PC-3 (cell line): ENCODE data around the gene STAT2. TPM values are rescaled to one million over a fixed set of nuclear protein-coding genes. Genes with fewer than 3 reads are reported as not detected.

Experiments used
- ATAC-seq: fragments of 200-7000 bp; cut with Tn5 transposase; 2 replicates; pipeline ENCODE4 v1.9.1; 2020; ENCODE audit warnings: mild to moderate bottlenecking, moderate library complexity
- BruUV-seq: library from RNA; stranded (reverse); fragments of 400-500 nt; replicated peaks from 2 replicates; lab custom pipeline; 2021; lab: Mats Ljungman, UMichigan
- CTCF ChIA-PET: fragments of 300-600 bp; sonication (Branson Sonifier 250); formaldehyde crosslinking; loops from one replicate; lab custom pipeline; 2022; ENCODE audit warnings: antibody characterized with exemption; lab: Charles Lee
- POLR2A ChIA-PET: fragments of 300-600 bp; sonication (Branson Sonifier 250); formaldehyde crosslinking; loops from one replicate; lab custom pipeline; 2022; ENCODE audit warnings: antibody characterized with exemption; ENCODE audit not compliant: unreplicated experiment; lab: Charles Lee
- DNase-seq: peaks from one replicate; pipeline ENCODE4 v3.0.0-alpha.2; 2015
- H2AFZ ChIP-seq: fragments of 300-600 bp; sonication (generic); 2 replicates; pipeline ENCODE4 v1.6.0; 2016; ENCODE audit warnings: antibody characterized with exemption, low read length
- H3F3A ChIP-seq: fragments of 300-600 bp; sonication (generic); one replicate; pipeline ENCODE4 v1.6.0; 2017; ENCODE audit warnings: antibody characterized with exemption, low read length, control low read depth, mild to moderate bottlenecking; ENCODE audit not compliant: unreplicated experiment
- H3K27ac ChIP-seq: fragments of 300-600 bp; sonication (generic); 2 replicates; pipeline ENCODE4 v1.5.1; 2016; ENCODE audit warnings: mild to moderate bottlenecking, low read length
- H3K27me3 ChIP-seq: fragments of 300-600 bp; sonication (generic); 2 replicates; pipeline ENCODE4 v1.6.1; 2016; ENCODE audit warnings: low read length, mixed read lengths
- H3K36me3 ChIP-seq: fragments of 300-600 bp; sonication (generic); 2 replicates; pipeline ENCODE4 v1.6.1; 2016; ENCODE audit warnings: low read depth, mixed run types, low read length, mixed read lengths
- H3K4me1 ChIP-seq: fragments of 300-600 bp; sonication (generic); 2 replicates; pipeline ENCODE4 v1.5.1; 2016; ENCODE audit warnings: low read length; ENCODE audit not compliant: insufficient read depth
- H3K4me2 ChIP-seq: fragments of 300-600 bp; sonication (generic); 2 replicates; pipeline ENCODE4 v1.6.0; 2016; ENCODE audit warnings: low read length
- H3K4me3 ChIP-seq: fragments of 300-600 bp; sonication (generic); 2 replicates; pipeline ENCODE4 v1.5.1; 2016; ENCODE audit warnings: mild to moderate bottlenecking, low read length, mixed read lengths
- H3K79me2 ChIP-seq: fragments of 300-600 bp; sonication (generic); 2 replicates; pipeline ENCODE4 v1.6.1; 2017; ENCODE audit warnings: low read length, mixed read lengths
- H3K9ac ChIP-seq: fragments of 300-600 bp; sonication (generic); 2 replicates; pipeline ENCODE4 v1.6.0; 2016; ENCODE audit warnings: mild to moderate bottlenecking, low read length
- H3K9me2 ChIP-seq: fragments of 300-600 bp; sonication (generic); replicated peaks from 2 replicates; pipeline ENCODE4 v1.6.1; 2016; ENCODE audit warnings: mixed run types, low read length, mixed read lengths
- H3K9me3 ChIP-seq: fragments of 300-600 bp; sonication (generic); 2 replicates; pipeline ENCODE4 v1.6.1; 2016; ENCODE audit warnings: low read length, mixed read lengths
- H4K20me1 ChIP-seq: fragments of 300-600 bp; sonication (generic); 2 replicates; pipeline ENCODE4 v1.6.1; 2016; ENCODE audit warnings: low read length, mixed read lengths
- CTCF ChIP-seq: fragments of 300-600 bp; sonication (generic); conservative IDR thresholded peaks from 2 replicates; pipeline ENCODE4 v1.5.1; 2017; ENCODE audit warnings: antibody characterized with exemption, low read depth, mild to moderate bottlenecking, low read length
- EZH2 ChIP-seq: fragments of 300-600 bp; sonication (generic); IDR thresholded peaks from one replicate; pipeline ENCODE4 v1.6.1; 2017; ENCODE audit warnings: antibody characterized with exemption, mild to moderate bottlenecking, low read length; ENCODE audit not compliant: unreplicated experiment
- EZH2phosphoT487 ChIP-seq: fragments of 300-600 bp; sonication (generic); IDR thresholded peaks from 2 replicates; pipeline ENCODE4 v1.6.1; 2018; ENCODE audit warnings: mild to moderate bottlenecking, antibody characterized with exemption, low read length, borderline replicate concordance
- intact Hi-C: fragments of 100-400 bp; cut with micrococcal nuclease; formaldehyde crosslinking; loops from 2 replicates; pipeline ENCODE4 v1.9.0; 2023
- total RNA-seq: library from RNA; depleted of rRNA; stranded (reverse); fragments of >200 nt; gene quantifications from 2 replicates; pipeline ENCODE4 v1.2.3, GENCODE V29; 2014

STAT2 gene
- total RNA-seq, 1 experiment from 2014 or later = 68.8 TPM

- intact Hi-C loops = no loop called here
Measured at GRCh38 chr12:56298828-56299227, 61.1 kb downstream of the STAT2 start.

GRCh38 chr12:56297400-56297799 lies 62.5 kb downstream of the STAT2 start:
- no peak overlapping the region for H3K27ac ChIP-seq
- H2AFZ ChIP-seq = no peak overlapping the region
- H4K20me1 ChIP-seq = peaks cover 28% of the 10 kb centered on the region; the same call in 1 of the 2 replicates
- peak overlapping the region; percentile 87 for H3K4me2 ChIP-seq
- intact Hi-C loops = no loop called here
- no peaks in the 10 kb centered on the region for H3F3A ChIP-seq
- no peak overlapping the region for H3K9ac ChIP-seq
- POLR2A ChIA-PET = no interaction called here
- peak overlapping the region; percentile 9; the same call in 1 of the 2 replicates for H3K4me3 ChIP-seq
- H3K4me1 ChIP-seq = peaks cover 44% of the 10 kb centered on the region
- no peaks in the 10 kb centered on the region for H3K9me2 ChIP-seq
- no TSS peak for BruUV-seq
- no peaks in the 10 kb centered on the region for H3K27me3 ChIP-seq
- ATAC-seq (no peak), DNase-seq (peak; percentile 30)
- H3K36me3 ChIP-seq = peaks cover 18% of the 10 kb centered on the region
- H3K79me2 ChIP-seq = peaks cover 74% of the 10 kb centered on the region
- H3K9me3 ChIP-seq = no peaks in the 10 kb centered on the region
- TF ChIP-seq EZH2 (no peak), EZH2phosphoT487 (no peak), CTCF (no peak)
- CTCF ChIA-PET = no interaction called here

More at GRCh38 chr12:56298828-56299227, 61.1 kb downstream of the STAT2 start:
- Histone ChIP-seq H2AFZ (no peak overlapping the region), H3K9ac (peak overlapping the region; percentile 89), H3K79me2 (peaks cover 62% of the 10 kb centered on the region), H3K36me3 (peaks cover 18% of the 10 kb centered on the region), H3K4me2 (peak overlapping the region; percentile 87), H3K4me1 (peaks cover 39% of the 10 kb centered on the region), H4K20me1 (peaks cover 23% of the 10 kb centered on the region; the same call in 1 of the 2 replicates), H3K4me3 (peak overlapping the region; percentile 96), H3K27ac (no peak overlapping the region), H3K27me3 (no peaks in the 10 kb centered on the region), H3F3A (no peaks in the 10 kb centered on the region), H3K9me2 (no peaks in the 10 kb centered on the region), H3K9me3 (no peaks in the 10 kb centered on the region)
- no TSS peak for BruUV-seq
- TF ChIP-seq EZH2phosphoT487 (no peak), CTCF (no peak), EZH2 (no peak)
- ATAC-seq = no peak
- ChIA-PET POLR2A (interaction anchor here (0.6 kb wide), 2 partner anchors 12 to 40 kb away, joined by 3 to 6 read pairs; no protein-coding TSS in a partner anchor), CTCF (no interaction called here)
- no peak for DNase-seq

GRCh38 chr12:56296295-56296694 lies 63.6 kb downstream of the STAT2 start:
- BruUV-seq = no TSS peak
- Histone ChIP-seq H2AFZ (no peak overlapping the region), H3K9ac (no peak overlapping the region), H4K20me1 (peaks cover 28% of the 10 kb centered on the region; the same call in 1 of the 2 replicates), H3K9me2 (no peaks in the 10 kb centered on the region), H3K79me2 (peaks cover 79% of the 10 kb centered on the region), H3K9me3 (no peaks in the 10 kb centered on the region), H3K27me3 (no peaks in the 10 kb centered on the region), H3F3A (no peaks in the 10 kb centered on the region), H3K36me3 (peaks cover 18% of the 10 kb centered on the region), H3K4me2 (peak overlapping the region; percentile 87), H3K27ac (no peak overlapping the region), H3K4me3 (no peak overlapping the region), H3K4me1 (peaks cover 53% of the 10 kb centered on the region)
- ChIA-PET POLR2A (no interaction called here), CTCF (no interaction called here)
- TF ChIP-seq EZH2phosphoT487 = no peak
- no peak for TF ChIP-seq CTCF
- TF ChIP-seq EZH2 = no peak
- no peak for ATAC-seq
- DNase-seq = no peak
- intact Hi-C loops = no loop called here
